Keratinocyte (primary cell): ENCODE data around the gene EPHB2.

ENCODE experiments used
- CTCF ChIP-seq, 3 experiments: IDR thresholded peaks in 1 of 3; conservative IDR thresholded peaks in 1 of 3; optimal IDR thresholded peaks in 1 of 3; 2 replicates in 2 of 3; 3 replicates in 1 of 3; pipeline versions ENCODE3 to v1.5.1; 2011; ENCODE audit warnings: low read length in 3 of 3, mild to moderate bottlenecking in 3 of 3, moderate library complexity in 2 of 3, control low read depth in 1 of 3, inconsistent platforms in 1 of 3; ENCODE audit not compliant: insufficient read depth in 2 of 3; ENCODE audit errors: extremely low read depth in 1 of 3
- EZH2 ChIP-seq: IDR thresholded peaks from one replicate; pipeline ENCODE4 v1.6.1; 2012; ENCODE audit warnings: inconsistent platforms, mild to moderate bottlenecking, low read length, moderate library complexity

DNA sequence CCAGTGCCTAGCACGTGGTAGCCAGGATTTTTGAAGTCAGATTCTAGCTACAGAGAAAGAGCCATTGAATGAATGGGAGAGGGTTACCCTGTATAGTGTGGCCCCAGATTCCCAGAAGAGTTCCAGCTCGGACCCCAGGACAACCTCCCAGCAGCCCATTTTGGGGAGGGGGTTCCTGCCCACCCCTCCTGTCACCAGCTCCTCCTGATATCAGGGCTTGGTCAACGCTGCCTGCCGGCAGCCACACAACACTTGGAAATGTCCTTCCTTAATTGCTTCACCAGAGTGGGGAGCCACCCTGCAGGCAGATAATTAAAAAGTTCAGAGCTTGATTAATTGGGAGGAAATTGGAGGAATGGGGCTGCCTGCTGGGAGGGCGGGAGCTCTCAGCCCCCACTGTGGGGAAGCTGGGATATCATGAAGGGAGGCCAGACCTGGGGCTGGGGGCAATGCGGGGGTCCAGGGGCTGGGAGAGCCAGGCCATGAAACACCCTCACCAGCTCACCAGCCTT lies 141.6 kb downstream of the EPHB2 start:
- TF ChIP-seq CTCF (optimal IDR thresholded peaks at IDR 0.05 in 1 of 3, IDR thresholded peaks at IDR 0.05 in 1 of 3, conservative IDR thresholded peaks at IDR 0.05 in 1 of 3; ENCODE audit: extremely low read depth in 1 of 3, insufficient read depth in 2 of 3, low read length in 3 of 3) (no peak), EZH2 (no peak)
